Activated B cell treated with CpG ODN at 0.5 μM for 24 hours (primary cell): ENCODE measurements around the gene CD244. TPM values are rescaled to one million over a fixed set of nuclear protein-coding genes. Genes with fewer than 3 reads are reported as not detected.

Experiments
- ATAC-seq: fragments of 200-7000 bp; cut with Tn5 transposase; one replicate; pipeline ENCODE4 v1.10.0; 2021; ENCODE audit warnings: low read depth, mild to moderate bottlenecking, moderate library complexity
- CTCF ChIA-PET: fragments of 350-600 bp; sonication (Branson Sonifier 250); formaldehyde crosslinking; loops from one replicate; lab custom pipeline; 2021; ENCODE audit warnings: antibody characterized with exemption; lab: Charles Lee
- POLR2A ChIA-PET: fragments of 350-600 bp; sonication (Branson Sonifier 250); formaldehyde crosslinking; loops from one replicate; lab custom pipeline; 2021; ENCODE audit warnings: antibody characterized with exemption; lab: Charles Lee
- DNase-seq: peaks from one replicate; pipeline ENCODE4 v3.0.0; 2022
- H3K27ac Mint-ChIP-seq: one replicate; pipeline ENCODE4 v1.8.0; 2020; ENCODE audit warnings: mixed read lengths
- H3K27me3 Mint-ChIP-seq: one replicate; pipeline ENCODE4 v1.8.0; 2021; ENCODE audit warnings: mixed read lengths
- H3K36me3 Mint-ChIP-seq: one replicate; pipeline ENCODE4 v1.8.0; 2021; ENCODE audit warnings: low read depth, mixed read lengths
- H3K4me1 Mint-ChIP-seq: one replicate; pipeline ENCODE4 v1.8.0; 2021; ENCODE audit warnings: mixed read lengths
- H3K4me3 Mint-ChIP-seq: one replicate; pipeline ENCODE4 v1.8.0; 2020; ENCODE audit warnings: mild to moderate bottlenecking, mixed read lengths
- H3K9me3 Mint-ChIP-seq: one replicate; pipeline ENCODE4 v1.8.0; 2020; ENCODE audit warnings: mixed read lengths
- CTCF ChIP-seq: fragments of 200-600 bp; IDR thresholded peaks from one replicate; pipeline ENCODE4 v1.8.0; 2022; ENCODE audit warnings: antibody characterized with exemption, mild to moderate bottlenecking
- intact Hi-C: fragments of 100-400 bp; cut with micrococcal nuclease; formaldehyde crosslinking; loops from one replicate; pipeline ENCODE4 v1.15.1; 2024
- total RNA-seq: library from RNA; stranded (reverse); gene quantifications from 2 replicates; pipeline ENCODE4 v1.2.3, GENCODE V29; 2022

The CD244 gene
- total RNA-seq, 1 donor from 2014 or later: not detected

DNA sequence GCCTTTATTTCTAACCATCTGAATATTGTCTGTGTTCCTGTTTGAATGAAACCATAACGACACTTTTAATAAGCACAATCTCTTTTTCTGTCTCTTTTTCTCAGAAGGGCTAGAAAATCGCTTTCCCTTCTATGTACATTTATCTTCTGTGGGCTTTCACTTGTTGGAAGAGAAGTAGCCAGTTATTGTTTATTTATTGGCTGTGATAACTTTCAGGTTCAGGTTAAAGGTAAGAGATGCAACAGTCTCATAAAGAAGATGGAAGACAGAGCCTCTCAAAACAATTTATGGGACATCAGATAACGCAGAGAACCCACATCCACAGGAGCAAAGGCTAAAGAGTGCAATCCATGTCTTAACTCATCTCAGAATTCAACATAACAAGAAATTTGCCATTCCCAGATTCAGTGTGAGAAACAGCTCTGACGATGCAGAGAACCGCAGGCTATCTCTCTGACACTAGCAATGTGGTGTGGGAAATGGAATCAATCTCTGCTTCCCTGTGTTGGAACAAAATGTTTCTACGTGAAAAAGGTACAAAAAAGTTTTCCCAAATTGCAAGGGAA is 4.1 kb upstream of the CD244 start:
- no peak for DNase-seq
- no peaks in the 10 kb centered on the region for H3K36me3 Mint-ChIP-seq
- intact Hi-C loops: no loop called here
- H3K9me3 Mint-ChIP-seq: no peaks in the 10 kb centered on the region
- POLR2A ChIA-PET: no interaction called here
- H3K4me3 Mint-ChIP-seq: no peak overlapping the region
- no peaks in the 10 kb centered on the region for H3K27me3 Mint-ChIP-seq
- TF ChIP-seq CTCF: no peak
- peaks cover 31% of the 10 kb centered on the region for H3K4me1 Mint-ChIP-seq
- ATAC-seq: no peak
- H3K27ac Mint-ChIP-seq: no peak overlapping the region
- CTCF ChIA-PET: no interaction called here

GRCh38 chr1:160866001-160866694 is 3.5 kb upstream of the CD244 start:
- H3K27me3 Mint-ChIP-seq: no peaks in the 10 kb centered on the region
- H3K4me3 Mint-ChIP-seq: no peak overlapping the region
- H3K4me1 Mint-ChIP-seq: peaks cover 35% of the 10 kb centered on the region
- H3K27ac Mint-ChIP-seq: no peak overlapping the region
- intact Hi-C loops: no loop called here
- no peak for ATAC-seq
- DNase-seq: no peak
- H3K36me3 Mint-ChIP-seq: no peaks in the 10 kb centered on the region
- H3K9me3 Mint-ChIP-seq: no peaks in the 10 kb centered on the region
- no peak for TF ChIP-seq CTCF
- POLR2A ChIA-PET: no interaction called here
- CTCF ChIA-PET: no interaction called here

DNA sequence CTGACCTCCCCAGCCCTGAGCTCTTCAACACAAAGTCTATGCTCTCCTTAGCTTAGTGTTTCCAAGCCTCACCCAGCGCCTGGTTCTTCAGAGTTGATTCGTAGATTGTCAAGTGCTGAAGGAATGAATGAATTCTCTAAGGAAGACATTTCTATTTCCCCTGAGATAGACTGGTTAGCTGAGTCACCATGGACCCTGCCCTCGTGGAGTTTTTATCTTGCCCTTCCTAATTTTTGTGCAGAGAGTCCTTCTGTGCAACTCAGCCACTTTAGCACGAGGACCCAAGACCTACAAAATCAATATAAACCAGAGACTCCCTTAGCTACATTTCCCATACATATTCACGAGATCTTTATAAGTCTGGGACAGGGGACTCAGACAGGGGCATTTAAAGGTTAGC is 2.6 kb upstream of the CD244 start:
- no peak for TF ChIP-seq CTCF
- Mint-ChIP-seq H3K27ac (no peak overlapping the region), H3K4me1 (peaks cover 36% of the 10 kb centered on the region), H3K9me3 (no peaks in the 10 kb centered on the region), H3K36me3 (no peaks in the 10 kb centered on the region), H3K27me3 (no peaks in the 10 kb centered on the region), H3K4me3 (no peak overlapping the region)
- ATAC-seq: no peak
- intact Hi-C loops: no loop called here
- CTCF ChIA-PET: interaction anchor here (0.6 kb wide), 1 partner anchor 92 kb away, joined by 3 read pairs; no protein-coding TSS in a partner anchor
- DNase-seq: no peak
- POLR2A ChIA-PET: interaction anchor here (0.6 to 0.7 kb wide), 2 partner anchors 378 to 513 kb away, joined by 3 read pairs; no protein-coding TSS in a partner anchor

DNA sequence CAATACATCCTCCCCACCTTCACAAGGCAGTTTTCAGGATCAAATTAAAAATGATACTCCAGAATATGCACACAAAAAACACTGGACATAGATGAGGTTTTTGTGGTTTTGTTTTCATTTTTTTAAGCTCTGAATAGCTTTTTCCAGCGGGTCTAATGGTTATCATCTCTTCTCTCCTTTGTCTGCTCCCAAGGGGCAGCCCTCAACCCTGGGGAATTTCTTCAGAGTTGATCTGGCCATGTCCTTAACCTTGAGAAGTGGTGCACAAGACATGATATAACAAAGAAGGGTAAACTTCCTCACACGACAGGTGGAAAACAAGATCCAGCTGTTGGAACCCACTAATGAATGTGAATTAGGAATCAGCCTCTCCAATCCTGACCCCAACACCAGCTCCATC is 1.5 kb upstream of the CD244 start:
- H3K9me3 Mint-ChIP-seq: no peaks in the 10 kb centered on the region
- peaks cover 36% of the 10 kb centered on the region for H3K4me1 Mint-ChIP-seq
- intact Hi-C loops: no loop called here
- TF ChIP-seq CTCF: no peak
- DNase-seq (no peak), ATAC-seq (no peak)
- no peaks in the 10 kb centered on the region for H3K27me3 Mint-ChIP-seq
- H3K36me3 Mint-ChIP-seq: no peaks in the 10 kb centered on the region
- no peak overlapping the region for H3K4me3 Mint-ChIP-seq
- no peak overlapping the region for H3K27ac Mint-ChIP-seq
- CTCF ChIA-PET: interaction anchor here (0.8 to 1.2 kb wide), 2 partner anchors 10 to 86 kb away, joined by 3 to 4 read pairs; no protein-coding TSS in a partner anchor
- POLR2A ChIA-PET: interaction anchor here (0.6 to 0.7 kb wide), 2 partner anchors 220 to 361 kb away, joined by 5 to 6 read pairs; no protein-coding TSS in a partner anchor

DNA sequence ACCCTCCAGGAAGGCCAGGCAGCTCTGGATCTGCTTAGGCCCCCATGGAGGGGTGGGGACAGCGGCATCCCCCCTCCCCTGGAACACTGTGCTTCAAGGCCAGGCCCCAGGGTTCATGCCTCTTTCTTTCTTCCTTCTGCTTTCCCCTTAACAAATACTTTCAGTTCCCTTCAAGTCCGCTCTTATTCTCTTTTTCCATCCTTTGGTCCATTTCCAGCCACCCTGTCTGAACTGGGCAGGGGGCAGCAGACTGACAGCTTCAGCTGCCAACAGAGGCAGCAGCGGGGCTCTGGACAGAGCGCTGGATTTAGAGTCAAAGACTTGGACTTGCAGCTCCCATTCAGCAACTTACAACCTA is 1.1 kb upstream of the CD244 start:
- Mint-ChIP-seq H3K27me3 (no peaks in the 10 kb centered on the region), H3K4me3 (no peak overlapping the region), H3K9me3 (no peaks in the 10 kb centered on the region), H3K4me1 (peaks cover 36% of the 10 kb centered on the region), H3K36me3 (no peaks in the 10 kb centered on the region), H3K27ac (peak overlapping the region; percentile 10)
- intact Hi-C loops: no loop called here
- TF ChIP-seq CTCF: no peak
- ATAC-seq (peak; percentile 37), DNase-seq (no peak)
- POLR2A ChIA-PET: interaction anchor here (0.6 kb wide), 1 partner anchor 221 kb away, joined by 6 read pairs; no protein-coding TSS in a partner anchor
- CTCF ChIA-PET: interaction anchor here (0.8 to 1.2 kb wide), 2 partner anchors 10 to 86 kb away, joined by 3 to 4 read pairs; no protein-coding TSS in a partner anchor
